ENCODE data around the gene ZNF438. TPM values are rescaled to one million over a fixed set of nuclear protein-coding genes. Genes with fewer than 3 reads are reported as not detected.

ZNF438 gene
- total RNA-seq, 1 donor from 2014 or later, result 6.8 TPM

- H3K27ac ChIP-seq (ENCODE audit: low read depth, low read length), result no peak overlapping the region
- H3K4me1 ChIP-seq (ENCODE audit: control insufficient read depth in 3 of 3, insufficient read depth in 3 of 3, low read length in 3 of 3), result no peaks in the 10 kb centered on the region
- H3K27me3 ChIP-seq (ENCODE audit: control insufficient read depth in 3 of 3, insufficient read depth in 3 of 3, low read length in 3 of 3), result no peaks in the 10 kb centered on the region
- no peaks in the 10 kb centered on the region for H3K36me3 ChIP-seq (ENCODE audit: control insufficient read depth in 3 of 3, insufficient read depth in 3 of 3, low read length in 3 of 3)
- no peak overlapping the region for H3K4me3 ChIP-seq (ENCODE audit: low read length in 3 of 3)
- H3K9ac ChIP-seq (ENCODE audit: low read depth in 1 of 3, low read length in 3 of 3), result no peak overlapping the region
- H3K9me3 ChIP-seq (ENCODE audit: control insufficient read depth in 3 of 3, low read length in 3 of 3), result no peaks in the 10 kb centered on the region
Measured at GRCh38 chr10:30883116-30883515, 148.5 kb downstream of the ZNF438 start.

GRCh38 chr10:30882281-30882680, 149.4 kb downstream of the ZNF438 start:
- Histone ChIP-seq H3K27me3 (ENCODE audit: control insufficient read depth in 3 of 3, insufficient read depth in 3 of 3, low read length in 3 of 3) (no peaks in the 10 kb centered on the region), H3K9me3 (ENCODE audit: control insufficient read depth in 3 of 3, low read length in 3 of 3) (no peaks in the 10 kb centered on the region), H3K4me1 (ENCODE audit: control insufficient read depth in 3 of 3, insufficient read depth in 3 of 3, low read length in 3 of 3) (no peaks in the 10 kb centered on the region), H3K9ac (ENCODE audit: low read depth in 1 of 3, low read length in 3 of 3) (no peak overlapping the region), H3K4me3 (ENCODE audit: low read length in 3 of 3) (no peak overlapping the region), H3K27ac (ENCODE audit: low read depth, low read length) (no peak overlapping the region), H3K36me3 (ENCODE audit: control insufficient read depth in 3 of 3, insufficient read depth in 3 of 3, low read length in 3 of 3) (no peaks in the 10 kb centered on the region)

DNA sequence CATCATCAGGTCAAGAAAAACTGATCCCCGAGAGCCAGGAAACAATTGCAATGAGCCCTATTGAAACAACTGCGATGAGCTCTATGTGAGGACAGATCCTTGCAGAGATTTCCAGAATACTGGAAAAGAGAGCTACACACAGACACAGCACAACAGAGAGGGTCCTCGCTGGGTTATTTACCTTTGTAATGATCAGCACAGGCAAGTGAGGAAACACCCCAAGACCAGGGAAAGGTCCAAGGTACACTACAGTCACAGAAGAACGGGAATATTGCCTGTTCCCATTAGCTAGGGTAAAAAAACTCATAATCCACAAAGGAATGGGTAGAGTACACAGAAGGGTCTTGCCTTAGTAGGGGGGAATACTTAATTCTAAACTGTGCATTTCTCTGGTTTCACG, 152.7 kb downstream of the ZNF438 start:
- Histone ChIP-seq H3K9me3 (ENCODE audit: control insufficient read depth in 3 of 3, low read length in 3 of 3) (no peaks in the 10 kb centered on the region), H3K9ac (ENCODE audit: low read depth in 1 of 3, low read length in 3 of 3) (no peak overlapping the region), H3K4me1 (ENCODE audit: control insufficient read depth in 3 of 3, insufficient read depth in 3 of 3, low read length in 3 of 3) (no peaks in the 10 kb centered on the region), H3K36me3 (ENCODE audit: control insufficient read depth in 3 of 3, insufficient read depth in 3 of 3, low read length in 3 of 3) (peaks cover 0 to 11% (median 11%) of the 10 kb centered on the region in 3 donors), H3K27me3 (ENCODE audit: control insufficient read depth in 3 of 3, insufficient read depth in 3 of 3, low read length in 3 of 3) (no peaks in the 10 kb centered on the region), H3K27ac (ENCODE audit: low read depth, low read length) (no peak overlapping the region), H3K4me3 (ENCODE audit: low read length in 3 of 3) (no peak overlapping the region)

DNA sequence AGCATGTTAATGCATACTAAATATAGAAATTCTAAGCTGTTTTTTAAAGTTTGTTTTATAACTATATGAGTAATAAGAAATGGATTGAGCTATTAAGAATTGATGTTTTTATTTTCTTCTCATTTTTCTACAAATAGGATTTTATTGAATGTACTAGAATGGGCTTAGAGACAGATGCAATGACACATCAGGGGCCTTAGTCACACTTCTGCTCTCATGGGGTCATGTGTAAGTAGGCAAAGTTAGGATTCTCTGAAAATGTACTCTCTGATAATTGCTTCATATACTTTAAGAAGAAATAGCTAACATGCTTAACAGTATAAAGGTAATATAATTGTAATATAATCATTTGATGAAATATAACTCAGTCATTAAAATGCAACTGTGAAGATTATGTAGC, 154.6 kb downstream of the ZNF438 start:
- Histone ChIP-seq H3K9me3 (ENCODE audit: control insufficient read depth in 3 of 3, low read length in 3 of 3) (no peaks in the 10 kb centered on the region), H3K27me3 (ENCODE audit: control insufficient read depth in 3 of 3, insufficient read depth in 3 of 3, low read length in 3 of 3) (no peaks in the 10 kb centered on the region), H3K27ac (ENCODE audit: low read depth, low read length) (no peak overlapping the region), H3K9ac (ENCODE audit: low read depth in 1 of 3, low read length in 3 of 3) (no peak overlapping the region), H3K36me3 (ENCODE audit: control insufficient read depth in 3 of 3, insufficient read depth in 3 of 3, low read length in 3 of 3) (peaks cover 0 to 11% (median 11%) of the 10 kb centered on the region in 3 donors), H3K4me3 (ENCODE audit: low read length in 3 of 3) (no peak overlapping the region), H3K4me1 (ENCODE audit: control insufficient read depth in 3 of 3, insufficient read depth in 3 of 3, low read length in 3 of 3) (no peaks in the 10 kb centered on the region)

- Histone ChIP-seq H3K27ac (ENCODE audit: low read depth, low read length) (no peak overlapping the region), H3K4me3 (ENCODE audit: low read length in 3 of 3) (no peak overlapping the region), H3K4me1 (ENCODE audit: control insufficient read depth in 3 of 3, insufficient read depth in 3 of 3, low read length in 3 of 3) (no peaks in the 10 kb centered on the region), H3K9ac (ENCODE audit: low read depth in 1 of 3, low read length in 3 of 3) (no peak overlapping the region), H3K9me3 (ENCODE audit: control insufficient read depth in 3 of 3, low read length in 3 of 3) (no peaks in the 10 kb centered on the region), H3K36me3 (ENCODE audit: control insufficient read depth in 3 of 3, insufficient read depth in 3 of 3, low read length in 3 of 3) (peaks cover 0 to 15% (median 13%) of the 10 kb centered on the region in 3 donors), H3K27me3 (ENCODE audit: control insufficient read depth in 3 of 3, insufficient read depth in 3 of 3, low read length in 3 of 3) (no peaks in the 10 kb centered on the region)
Measured at GRCh38 chr10:30873411-30873810, 158.3 kb downstream of the ZNF438 start.

DNA sequence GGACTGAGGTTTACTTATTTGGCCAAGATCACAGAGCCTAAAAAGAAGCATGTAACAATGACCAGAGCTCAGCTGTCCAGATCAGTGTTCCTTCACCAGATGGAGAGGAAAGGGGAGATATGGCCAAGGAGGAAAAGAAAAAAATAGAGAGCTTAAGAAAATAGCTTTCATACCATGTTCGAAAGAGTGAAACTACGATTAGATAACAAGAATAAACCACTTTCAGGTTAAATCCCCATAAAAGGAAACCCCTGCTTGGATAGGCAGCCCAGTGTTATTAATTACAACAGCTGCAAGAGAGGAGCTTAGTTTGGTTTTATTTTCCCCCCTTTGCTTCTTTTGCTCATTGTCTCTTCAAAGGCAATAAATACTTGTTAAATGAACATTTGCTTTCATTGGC, 160.8 kb downstream of the ZNF438 start:
- no peaks in the 10 kb centered on the region for H3K4me1 ChIP-seq (ENCODE audit: control insufficient read depth in 3 of 3, insufficient read depth in 3 of 3, low read length in 3 of 3)
- H3K27me3 ChIP-seq (ENCODE audit: control insufficient read depth in 3 of 3, insufficient read depth in 3 of 3, low read length in 3 of 3), result no peaks in the 10 kb centered on the region
- H3K9ac ChIP-seq (ENCODE audit: low read depth in 1 of 3, low read length in 3 of 3), result no peak overlapping the region
- peaks cover 0 to 13% (median 11%) of the 10 kb centered on the region in 3 donors for H3K36me3 ChIP-seq (ENCODE audit: control insufficient read depth in 3 of 3, insufficient read depth in 3 of 3, low read length in 3 of 3)
- H3K9me3 ChIP-seq (ENCODE audit: control insufficient read depth in 3 of 3, low read length in 3 of 3), result no peaks in the 10 kb centered on the region
- no peak overlapping the region for H3K27ac ChIP-seq (ENCODE audit: low read depth, low read length)
- H3K4me3 ChIP-seq (ENCODE audit: low read length in 3 of 3), result no peak overlapping the region

GRCh38 chr10:30869566-30869965, 162.1 kb downstream of the ZNF438 start:
- Histone ChIP-seq H3K4me1 (ENCODE audit: control insufficient read depth in 3 of 3, insufficient read depth in 3 of 3, low read length in 3 of 3) (no peaks in the 10 kb centered on the region), H3K9me3 (ENCODE audit: control insufficient read depth in 3 of 3, low read length in 3 of 3) (no peaks in the 10 kb centered on the region), H3K27me3 (ENCODE audit: control insufficient read depth in 3 of 3, insufficient read depth in 3 of 3, low read length in 3 of 3) (no peaks in the 10 kb centered on the region), H3K27ac (ENCODE audit: low read depth, low read length) (no peak overlapping the region), H3K4me3 (ENCODE audit: low read length in 3 of 3) (no peak overlapping the region), H3K9ac (ENCODE audit: low read depth in 1 of 3, low read length in 3 of 3) (no peak overlapping the region), H3K36me3 (ENCODE audit: control insufficient read depth in 3 of 3, insufficient read depth in 3 of 3, low read length in 3 of 3) (peaks cover 0 to 4% (median 2%) of the 10 kb centered on the region in 3 donors)

DNA sequence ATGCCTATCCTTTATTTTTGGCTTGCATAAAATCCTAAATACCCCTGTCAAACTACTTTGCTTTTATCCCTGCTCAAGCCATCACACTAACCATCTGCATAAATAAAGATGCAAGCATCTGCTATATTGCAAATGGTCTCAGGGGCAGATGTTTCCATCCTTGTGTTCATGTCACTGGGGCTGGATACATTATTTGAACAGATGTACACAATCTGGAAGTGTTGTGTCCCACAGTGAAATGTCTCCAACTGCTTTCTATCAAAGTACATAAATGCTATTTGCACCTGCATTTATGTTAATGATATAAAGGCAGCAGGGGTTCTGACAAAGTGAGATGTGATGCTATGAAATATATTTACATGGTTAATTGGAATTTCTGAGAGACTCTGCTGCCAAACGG, 163.1 kb downstream of the ZNF438 start:
- H3K36me3 ChIP-seq (ENCODE audit: control insufficient read depth in 3 of 3, insufficient read depth in 3 of 3, low read length in 3 of 3), result peaks cover 0 to 4% (median 2%) of the 10 kb centered on the region in 3 donors
- H3K27ac ChIP-seq (ENCODE audit: low read depth, low read length), result no peak overlapping the region
- H3K9me3 ChIP-seq (ENCODE audit: control insufficient read depth in 3 of 3, low read length in 3 of 3), result no peaks in the 10 kb centered on the region
- H3K27me3 ChIP-seq (ENCODE audit: control insufficient read depth in 3 of 3, insufficient read depth in 3 of 3, low read length in 3 of 3), result no peaks in the 10 kb centered on the region
- no peak overlapping the region for H3K9ac ChIP-seq (ENCODE audit: low read depth in 1 of 3, low read length in 3 of 3)
- H3K4me3 ChIP-seq (ENCODE audit: low read length in 3 of 3), result no peak overlapping the region
- peaks cover 0 to 3% (median 0%) of the 10 kb centered on the region in 3 donors for H3K4me1 ChIP-seq (ENCODE audit: control insufficient read depth in 3 of 3, insufficient read depth in 3 of 3, low read length in 3 of 3)

DNA sequence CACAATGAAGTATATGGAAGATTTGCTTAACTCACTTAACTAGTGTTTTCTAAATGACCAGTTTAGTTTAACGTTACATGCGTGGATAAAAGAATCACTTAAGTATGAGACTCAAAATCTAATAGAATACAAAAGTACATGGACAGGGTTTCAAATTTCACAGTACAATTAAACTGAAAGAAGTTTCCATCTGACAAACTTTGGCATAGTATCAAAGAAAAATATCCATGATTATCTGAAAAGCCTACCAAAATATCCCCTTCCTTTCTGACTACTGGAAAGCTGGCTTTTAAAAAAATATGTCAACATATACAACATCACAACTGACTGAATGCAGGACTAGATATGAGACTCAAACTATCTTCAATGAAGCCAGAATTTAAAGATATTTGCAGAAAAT, 164.8 kb downstream of the ZNF438 start:
- H3K9me3 ChIP-seq (ENCODE audit: control insufficient read depth in 3 of 3, low read length in 3 of 3), result no peaks in the 10 kb centered on the region
- H3K27ac ChIP-seq (ENCODE audit: low read depth, low read length), result no peak overlapping the region
- no peaks in the 10 kb centered on the region for H3K27me3 ChIP-seq (ENCODE audit: control insufficient read depth in 3 of 3, insufficient read depth in 3 of 3, low read length in 3 of 3)

DNA sequence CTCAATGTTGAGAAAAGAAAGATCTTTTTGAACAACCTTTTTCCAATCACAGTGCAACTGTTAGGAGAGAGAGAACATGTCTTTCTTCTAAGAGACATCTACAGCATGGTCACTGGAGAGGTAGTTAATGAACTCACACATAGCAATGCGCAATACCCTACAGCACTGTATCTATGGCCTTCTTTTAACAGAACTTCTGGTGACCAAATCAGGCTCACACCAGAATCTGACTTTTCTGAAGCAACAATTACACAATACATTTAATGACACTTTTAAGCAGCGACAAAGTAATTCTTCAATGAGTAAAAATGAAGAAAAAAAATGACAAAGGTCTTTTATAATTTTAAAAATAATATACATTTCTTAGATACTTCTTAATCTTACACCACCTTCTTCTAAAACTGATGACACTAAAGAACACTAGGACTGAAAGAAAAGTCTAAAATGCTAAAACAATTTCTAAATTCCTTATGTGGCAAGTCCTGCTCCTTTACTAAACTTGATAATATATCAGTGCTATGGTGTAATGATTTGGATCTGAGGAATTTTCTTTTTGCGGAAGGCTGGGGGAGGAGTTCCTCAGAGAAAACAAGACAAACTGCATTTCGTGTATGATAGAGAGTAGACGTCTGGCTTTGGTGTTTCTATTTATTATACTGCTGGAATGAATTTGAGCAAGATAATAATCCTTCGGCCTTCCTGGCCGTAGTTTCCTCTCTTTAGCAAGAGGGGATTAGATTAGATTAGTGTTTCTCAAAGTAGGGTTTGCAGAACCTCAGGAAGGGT, 166.3 kb downstream of the ZNF438 start:
- no peaks in the 10 kb centered on the region for H3K9me3 ChIP-seq (ENCODE audit: control insufficient read depth in 3 of 3, low read length in 3 of 3)
- H3K4me3 ChIP-seq (ENCODE audit: low read length in 3 of 3), result no peak overlapping the region
- H3K9ac ChIP-seq (ENCODE audit: low read depth in 1 of 3, low read length in 3 of 3), result no peak overlapping the region
- no peak overlapping the region for H3K27ac ChIP-seq (ENCODE audit: low read depth, low read length)
- H3K36me3 ChIP-seq (ENCODE audit: control insufficient read depth in 3 of 3, insufficient read depth in 3 of 3, low read length in 3 of 3), result peaks cover 0 to 4% (median 2%) of the 10 kb centered on the region in 3 donors
- H3K27me3 ChIP-seq (ENCODE audit: control insufficient read depth in 3 of 3, insufficient read depth in 3 of 3, low read length in 3 of 3), result no peaks in the 10 kb centered on the region
- peaks cover 0 to 10% (median 4%) of the 10 kb centered on the region in 3 donors for H3K4me1 ChIP-seq (ENCODE audit: control insufficient read depth in 3 of 3, insufficient read depth in 3 of 3, low read length in 3 of 3)

More for the DNA sequence above, 164.8 kb downstream of the ZNF438 start:
- no peak overlapping the region for H3K9ac ChIP-seq (ENCODE audit: low read depth in 1 of 3, low read length in 3 of 3)
- H3K4me1 ChIP-seq (ENCODE audit: control insufficient read depth in 3 of 3, insufficient read depth in 3 of 3, low read length in 3 of 3), result peaks cover 0 to 10% (median 4%) of the 10 kb centered on the region in 3 donors
- no peak overlapping the region for H3K4me3 ChIP-seq (ENCODE audit: low read length in 3 of 3)
- H3K36me3 ChIP-seq (ENCODE audit: control insufficient read depth in 3 of 3, insufficient read depth in 3 of 3, low read length in 3 of 3), result peaks cover 0 to 4% (median 2%) of the 10 kb centered on the region in 3 donors

All from skeletal muscle tissue (tissue), 4 donors.